Pons (tissue), 1 donor: Measurements from ENCODE around the gene MAP2K7.
"Not testable (repeated sequence)": the region's sequence is repeated elsewhere in the genome, so short reads cannot be mapped to it uniquely, and the experiment has no call there.

Experiments
- DNase-seq: peaks from one replicate; pipeline ENCODE4 v3.0.0-alpha.2; 2016; ENCODE audit warnings: low spot score

The MAP2K7 gene

DNA sequence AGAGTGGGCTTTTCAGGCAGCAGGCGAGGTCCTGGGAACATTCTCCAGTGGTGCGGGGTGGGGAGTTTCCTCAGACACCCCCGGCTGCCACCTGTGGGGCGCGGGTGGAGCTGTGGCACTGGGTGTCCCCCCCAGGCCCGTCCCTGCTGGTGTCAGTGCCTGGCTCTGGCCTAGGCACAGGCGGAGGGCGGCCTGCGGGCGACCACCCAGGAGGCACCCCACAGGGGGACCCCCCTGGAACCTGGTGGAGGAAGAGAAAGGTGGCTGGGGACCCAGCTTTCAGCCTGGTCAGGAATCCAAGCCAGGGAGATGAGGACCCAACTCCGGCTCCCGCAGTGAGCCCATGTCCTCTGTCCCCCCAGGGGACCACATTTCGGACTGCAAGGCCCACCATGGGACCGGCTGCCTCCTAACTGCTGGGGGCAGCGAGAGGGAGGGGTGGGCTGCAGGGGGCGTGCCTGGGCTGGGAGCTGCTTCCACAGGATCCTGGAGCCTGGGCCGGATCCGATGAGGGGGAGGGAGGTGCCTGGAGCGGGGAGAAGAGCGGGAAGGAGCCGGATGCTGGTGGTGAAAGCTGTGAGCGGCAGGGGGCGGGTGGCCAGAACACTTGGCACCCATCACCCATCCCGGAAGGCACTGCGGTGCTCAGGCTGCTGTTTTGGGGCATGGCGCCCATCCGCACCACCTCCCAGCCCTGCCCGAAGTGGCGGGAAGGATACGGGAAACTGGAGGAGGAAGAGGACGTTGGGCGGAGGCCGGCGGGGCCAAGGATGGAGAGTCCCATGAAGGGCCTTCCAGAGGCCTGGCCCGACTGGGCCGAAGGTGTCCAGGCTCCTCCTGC lies 27.8 kb downstream of the MAP2K7 start:
- no peak for DNase-seq

- DNase-seq, result no peak
Measured at GRCh38 chr19:7932276-7932929, 28.7 kb downstream of the MAP2K7 start.

DNA sequence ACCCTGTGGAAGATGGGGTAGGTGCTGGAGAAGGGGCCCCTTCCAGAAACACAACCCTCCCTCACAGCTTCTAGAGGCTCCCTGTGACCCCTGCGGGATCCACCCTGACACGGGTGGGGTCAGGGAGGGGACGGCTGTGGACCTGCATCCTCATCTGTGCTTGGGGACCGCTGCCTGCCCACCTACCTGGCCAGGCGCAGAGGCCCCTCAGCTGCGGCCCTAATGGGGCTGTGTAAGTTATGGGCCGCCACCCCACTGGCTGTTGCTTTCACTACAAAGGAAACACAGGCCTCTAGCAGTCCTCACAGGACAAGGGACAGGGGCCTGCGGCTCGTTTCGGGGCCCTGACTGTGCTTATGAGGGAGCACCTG lies 29.2 kb downstream of the MAP2K7 start:
- no peak for DNase-seq

GRCh38 chr19:7933411-7933810 lies 29.7 kb downstream of the MAP2K7 start:
- no peak for DNase-seq

- no peak for DNase-seq
Measured at GRCh38 chr19:7933828-7934725, 30.4 kb downstream of the MAP2K7 start.

GRCh38 chr19:7934766-7935165 lies 31.1 kb downstream of the MAP2K7 start:
- no peak for DNase-seq

- DNase-seq, result no peak
Measured at GRCh38 chr19:7940841-7941240, 37.2 kb downstream of the MAP2K7 start.

- DNase-seq, result no peak
Measured at GRCh38 chr19:7941895-7942596, 38.4 kb downstream of the MAP2K7 start.

GRCh38 chr19:7942981-7943443 lies 39.3 kb downstream of the MAP2K7 start:
- no peak for DNase-seq

- peak; percentile 100 for DNase-seq
Measured at GRCh38 chr19:7943444-7944176, 39.9 kb downstream of the MAP2K7 start, which contains the start of gene TIMM44. TIMM44 (minus strand) TSS chr19:7943666; CDS start chr19:7943651, 15 bp downstream.

DNA sequence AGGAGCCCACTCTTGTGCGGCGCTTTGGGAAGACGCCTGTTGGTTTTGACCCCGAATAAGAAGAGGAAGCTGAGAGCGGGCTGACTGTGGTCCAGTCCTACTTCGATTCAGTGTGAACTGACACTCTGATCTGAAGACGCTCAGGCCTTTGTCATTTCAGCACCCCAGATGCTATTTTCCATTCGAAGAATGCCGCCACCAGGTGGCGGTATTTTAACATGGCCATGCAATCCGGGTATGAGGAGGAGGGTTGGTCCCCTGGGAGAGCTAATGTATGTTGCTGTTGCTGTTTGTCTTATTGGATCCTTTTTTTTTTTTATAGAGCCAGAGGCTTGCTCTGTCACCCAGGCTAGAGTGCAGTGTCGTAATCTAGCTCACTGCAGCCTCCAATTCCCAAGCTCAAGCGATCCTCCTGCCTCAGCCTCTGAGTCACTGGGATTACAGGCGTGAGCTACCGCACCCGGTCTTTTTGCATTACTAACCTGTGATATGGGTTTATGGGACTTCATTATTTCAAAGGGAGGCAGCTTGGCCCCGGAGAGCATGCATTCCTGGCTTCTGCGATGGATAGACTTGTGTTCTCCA lies 40.6 kb downstream of the MAP2K7 start:
- DNase-seq, result peak; percentile 97

DNA sequence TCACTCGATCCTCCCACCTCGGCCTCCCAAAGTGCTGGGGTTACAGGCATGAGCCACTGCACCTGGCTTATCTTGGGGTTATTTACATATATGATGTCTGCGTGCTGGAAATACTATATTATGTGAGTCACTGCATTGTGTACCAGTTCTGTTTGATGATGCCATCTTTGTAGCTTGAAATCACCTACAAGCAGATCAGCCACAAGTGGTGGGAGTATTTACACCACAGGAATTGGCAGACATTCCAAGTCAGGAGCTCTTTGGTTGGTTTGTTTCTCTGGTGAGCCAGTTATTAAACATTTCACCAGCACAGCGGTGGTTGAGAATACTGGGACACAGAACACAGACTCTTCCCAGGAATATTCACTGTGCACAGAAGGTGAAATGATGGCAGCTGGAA lies 44.3 kb downstream of the MAP2K7 start:
- no peak for DNase-seq

DNA sequence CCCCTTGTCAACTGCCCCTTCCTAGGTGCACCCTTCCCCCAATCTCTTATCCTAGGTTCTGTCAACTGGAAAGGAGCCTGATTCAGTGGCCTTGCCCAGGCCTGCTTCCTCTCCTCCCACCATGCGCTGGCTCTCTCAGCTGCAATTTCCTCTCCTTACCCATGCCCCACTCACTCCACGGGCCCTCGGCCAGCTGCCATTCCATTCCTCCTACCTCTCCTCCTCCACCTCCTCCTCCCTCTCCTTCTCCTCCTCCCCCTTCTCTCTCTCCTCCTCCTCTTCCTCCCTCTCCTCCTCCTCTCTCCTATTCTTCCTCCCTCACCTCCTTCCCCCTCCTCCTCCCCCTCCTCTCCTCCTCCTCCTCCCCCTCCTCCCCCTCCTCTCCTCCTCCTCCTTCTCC lies 49.4 kb downstream of the MAP2K7 start:
- DNase-seq, result no peak

DNA sequence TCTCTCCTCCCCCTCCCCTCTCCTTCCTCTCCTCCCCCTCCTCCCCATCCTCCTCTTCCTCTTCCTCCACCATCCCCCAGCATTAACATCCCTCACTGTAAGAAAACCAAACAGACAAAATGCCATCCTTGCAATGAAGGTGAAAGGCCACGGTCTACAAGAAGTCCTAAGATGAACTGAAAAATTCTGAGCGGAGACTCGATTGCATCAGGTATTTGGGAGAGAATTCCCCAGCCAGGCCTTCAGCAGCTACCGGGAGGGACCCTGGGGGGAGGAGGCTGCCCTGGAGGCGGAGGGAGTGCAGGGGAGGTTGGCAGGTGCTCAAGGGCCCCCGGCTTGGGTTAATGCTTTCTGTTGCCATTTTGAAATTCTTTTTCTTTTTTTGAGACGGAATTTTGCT lies 49.9 kb downstream of the MAP2K7 start:
- no peak for DNase-seq

- DNase-seq, result no peak
Measured at GRCh38 chr19:7955696-7956095, 52.0 kb downstream of the MAP2K7 start.

- DNase-seq, result no peak
Measured at GRCh38 chr19:7959211-7959610, 55.5 kb downstream of the MAP2K7 start.

GRCh38 chr19:7961082-7961481 lies 57.4 kb downstream of the MAP2K7 start:
- DNase-seq, result not testable (repeated sequence)

DNA sequence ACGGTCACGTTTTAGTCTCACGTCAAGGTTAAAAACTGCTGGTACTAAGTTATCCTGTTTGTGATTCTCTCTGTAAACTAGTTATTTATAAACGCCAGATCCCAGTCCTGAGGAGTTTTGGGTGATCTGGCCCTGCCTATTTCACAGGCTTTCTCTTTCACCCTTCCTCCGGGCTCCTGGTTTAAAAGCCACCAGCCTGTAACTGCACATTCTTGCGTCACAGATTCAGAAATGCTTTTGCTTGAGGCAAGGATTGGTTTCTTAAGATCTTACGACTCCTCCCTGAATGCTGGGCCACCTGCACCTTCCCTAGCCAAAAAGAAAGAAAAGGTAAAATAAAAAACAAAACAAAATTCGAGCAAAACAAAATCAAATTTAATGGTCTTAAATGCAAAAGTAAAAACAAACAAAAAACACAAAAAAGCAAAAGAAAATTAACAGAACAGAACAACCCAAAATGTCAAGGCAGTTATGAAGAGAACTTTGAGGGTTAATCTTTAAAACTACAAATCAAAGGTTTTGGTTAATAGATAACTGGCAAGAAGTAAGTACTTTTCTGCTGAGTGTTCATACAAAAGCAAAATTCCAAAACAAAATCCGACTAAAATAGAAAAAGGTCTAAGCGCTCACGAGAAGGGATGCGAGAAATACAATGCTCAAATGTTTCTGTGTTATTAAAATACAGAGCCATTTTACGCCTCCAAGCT lies 58.4 kb downstream of the MAP2K7 start:
- DNase-seq, result no peak

DNA sequence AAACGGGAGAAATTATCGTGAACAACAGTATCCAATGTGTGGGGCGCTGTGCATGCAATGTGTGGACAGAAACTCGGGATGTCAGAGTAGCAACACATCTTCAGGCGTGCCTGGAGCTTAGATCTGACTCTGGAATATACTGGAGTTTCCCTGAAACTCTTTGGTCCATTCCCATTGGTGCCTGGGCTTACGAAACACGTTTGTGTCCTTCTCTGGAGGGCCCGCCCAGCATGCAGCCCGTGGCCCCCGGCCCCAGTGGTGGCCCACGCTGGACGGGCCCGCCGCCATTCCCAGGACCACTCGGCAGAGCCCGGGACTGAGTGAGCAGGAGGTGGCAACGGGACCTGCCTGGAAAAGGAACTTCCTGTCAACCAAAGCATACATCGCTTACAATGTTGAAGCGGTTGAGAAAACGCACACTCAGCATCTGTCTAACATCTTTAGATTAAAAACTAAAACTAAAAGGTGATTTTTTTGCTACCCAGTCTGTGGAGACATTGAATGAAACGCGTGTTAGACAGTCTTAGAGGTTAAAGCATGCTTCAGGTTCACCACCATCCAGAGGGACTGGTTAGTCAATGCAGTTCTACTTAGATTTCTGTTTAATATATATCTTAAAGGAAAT lies 59.1 kb downstream of the MAP2K7 start:
- no peak for DNase-seq

GRCh38 chr19:7963566-7963965 lies 59.9 kb downstream of the MAP2K7 start:
- DNase-seq, result no peak
